ENCODE results near the gene ACTL8.

DNA sequence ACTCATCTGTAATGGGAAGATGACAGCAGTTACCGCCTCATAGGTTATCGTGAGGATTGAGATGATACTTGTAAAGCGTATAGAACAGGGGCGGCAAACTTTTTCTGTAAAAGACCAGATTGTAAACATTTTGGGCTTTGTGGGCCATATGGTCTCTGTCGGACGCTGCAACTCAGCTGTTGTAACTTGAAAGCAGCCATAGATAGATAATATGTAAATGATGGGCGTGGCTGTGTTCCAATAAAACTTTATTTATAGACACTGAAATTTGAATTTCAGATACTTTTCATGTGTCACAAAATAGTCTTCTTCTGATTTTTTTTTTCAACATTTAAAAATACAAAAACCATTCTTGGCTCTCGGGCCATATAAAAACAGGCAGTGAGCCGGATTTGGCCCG, 15.8 kb downstream of the ACTL8 start:
- no peak for TF ChIP-seq EZH2 (optimal IDR thresholded peaks at IDR 0.05; ENCODE audit: low read depth, low read length)
- TF ChIP-seq, protein P1, sequence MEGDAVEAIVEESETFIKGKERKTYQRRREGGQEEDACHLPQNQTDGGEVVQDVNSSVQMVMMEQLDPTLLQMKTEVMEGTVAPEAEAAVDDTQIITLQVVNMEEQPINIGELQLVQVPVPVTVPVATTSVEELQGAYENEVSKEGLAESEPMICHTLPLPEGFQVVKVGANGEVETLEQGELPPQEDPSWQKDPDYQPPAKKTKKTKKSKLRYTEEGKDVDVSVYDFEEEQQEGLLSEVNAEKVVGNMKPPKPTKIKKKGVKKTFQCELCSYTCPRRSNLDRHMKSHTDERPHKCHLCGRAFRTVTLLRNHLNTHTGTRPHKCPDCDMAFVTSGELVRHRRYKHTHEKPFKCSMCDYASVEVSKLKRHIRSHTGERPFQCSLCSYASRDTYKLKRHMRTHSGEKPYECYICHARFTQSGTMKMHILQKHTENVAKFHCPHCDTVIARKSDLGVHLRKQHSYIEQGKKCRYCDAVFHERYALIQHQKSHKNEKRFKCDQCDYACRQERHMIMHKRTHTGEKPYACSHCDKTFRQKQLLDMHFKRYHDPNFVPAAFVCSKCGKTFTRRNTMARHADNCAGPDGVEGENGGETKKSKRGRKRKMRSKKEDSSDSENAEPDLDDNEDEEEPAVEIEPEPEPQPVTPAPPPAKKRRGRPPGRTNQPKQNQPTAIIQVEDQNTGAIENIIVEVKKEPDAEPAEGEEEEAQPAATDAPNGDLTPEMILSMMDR (IDR thresholded peaks at IDR 0.05; ENCODE audit: low read length) = no peak
- no peak for TF ChIP-seq EZH2phosphoT487 (IDR thresholded peaks at IDR 0.05; ENCODE audit: low read length)
